Stimulated activated CD8-positive, alpha-beta memory T cell treated with anti-CD3 and anti-CD28 coated beads, Interleukin-7, amount 100 ng/mL, for 48 hours (primary cell): ENCODE data around the gene FSTL3.

Experiments used
- DNase-seq, 2 donors: peaks; one replicate each; pipeline ENCODE4 v3.0.0-alpha.2; 2020; ENCODE audit warnings: low read depth in 1 of 2; ENCODE audit errors: extremely low read depth in 1 of 2

Gene FSTL3

DNA sequence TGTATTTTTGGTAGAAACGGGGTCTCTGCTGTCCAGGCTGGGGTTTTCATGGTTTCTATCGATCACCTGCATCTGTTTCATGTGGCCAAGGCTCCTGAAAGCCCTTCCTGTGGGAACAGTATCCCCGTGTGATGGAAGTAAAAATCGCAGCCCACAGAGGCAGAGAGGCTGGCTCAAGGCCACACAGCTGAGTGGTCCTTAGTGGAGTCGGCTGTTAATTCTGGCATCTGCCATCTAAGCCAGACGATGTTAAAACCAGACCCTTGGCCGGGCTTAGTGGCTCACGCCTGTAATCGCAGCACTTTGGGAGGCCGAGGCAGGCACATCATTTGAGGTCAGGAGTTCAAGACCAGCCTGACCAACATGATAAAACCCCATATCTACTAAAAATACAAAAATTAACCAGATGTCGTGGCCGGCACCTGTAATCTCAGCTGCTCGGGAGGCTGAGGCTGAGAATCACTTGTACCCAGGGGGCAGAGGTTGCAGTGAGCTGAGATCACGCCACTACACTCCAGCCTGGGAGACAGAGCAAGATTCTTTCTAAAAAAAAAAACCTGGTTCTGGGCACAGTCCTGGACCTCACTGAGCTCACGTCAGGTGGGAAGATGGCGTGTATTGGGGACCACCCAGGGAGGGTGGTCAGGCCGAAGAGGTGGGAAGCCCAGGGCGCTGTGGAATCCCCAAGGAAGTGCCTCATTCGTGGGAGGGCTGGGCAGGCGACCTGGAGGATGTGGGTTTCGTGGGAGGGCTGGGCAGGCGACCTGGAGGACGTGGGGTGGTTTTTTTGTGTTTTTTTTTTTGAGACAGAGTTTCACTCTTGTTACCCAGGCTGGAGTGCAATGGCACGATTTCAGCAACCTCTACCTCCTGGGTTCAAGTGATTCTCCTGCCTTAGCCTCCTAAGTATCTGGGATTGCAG, 56.2 kb downstream of the FSTL3 start:
- no peak for DNase-seq
